HL-60 (cell line): ENCODE measurements around the gene MVK.

Experiments used
- CTCF ChIP-seq: IDR thresholded peaks from one replicate; pipeline ENCODE4 v1.5.1; 2011; ENCODE audit warnings: low read length, control low read depth, inconsistent platforms; ENCODE audit not compliant: insufficient read depth
- GABPA ChIP-seq: IDR thresholded peaks from 2 replicates; pipeline ENCODE4 v1.6.1; 2012; ENCODE audit warnings: low read depth
- POLR2AphosphoS5 ChIP-seq: IDR thresholded peaks from 2 replicates; pipeline ENCODE4 v1.6.1; 2012; ENCODE audit warnings: low read depth
- SPI1 ChIP-seq: IDR thresholded peaks from 2 replicates; pipeline ENCODE4 v1.6.1; 2012; ENCODE audit warnings: low read depth, mild to moderate bottlenecking, borderline replicate concordance
- TF ChIP-seq, protein P1 (sequence below): IDR thresholded peaks from 2 replicates; pipeline ENCODE4 v1.6.1; 2012; ENCODE audit warnings: low read depth; ENCODE audit not compliant: insufficient replicate concordance

DNA sequence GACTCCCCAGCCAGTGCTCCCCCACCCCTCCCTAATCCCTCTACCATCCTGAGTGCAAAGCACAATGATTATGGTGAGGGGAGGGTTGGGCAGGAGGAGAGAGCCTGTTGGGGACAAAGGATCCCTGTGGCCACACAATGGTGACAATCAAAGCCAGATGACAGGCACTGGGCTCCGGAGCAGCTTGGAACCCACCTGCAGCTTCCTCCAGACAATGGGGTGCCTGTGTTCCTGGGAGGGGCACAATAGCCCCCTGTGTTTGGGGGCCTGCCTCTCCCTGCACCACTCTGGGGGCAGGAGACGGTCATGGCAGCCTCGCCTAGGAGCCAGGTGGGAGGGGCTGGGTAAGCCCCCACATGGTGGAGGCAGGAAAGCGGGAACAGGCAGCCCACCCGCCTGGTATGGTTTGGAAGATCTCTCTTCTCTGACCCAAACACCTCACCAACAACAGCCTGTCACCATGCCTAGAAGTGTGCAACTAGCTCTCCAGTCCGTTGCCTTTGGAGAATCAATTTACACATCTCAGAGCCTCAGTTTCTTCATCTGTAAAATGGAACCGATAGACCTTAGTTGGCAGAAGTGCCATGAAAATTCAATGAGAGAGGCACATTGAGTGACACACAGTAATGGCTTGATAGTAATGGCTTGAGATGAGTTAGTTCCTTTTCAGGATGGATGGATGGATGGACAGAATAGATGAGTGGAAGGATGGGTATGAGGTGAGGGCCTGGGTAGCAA is 53.0 kb downstream of the MVK start:
- TF ChIP-seq CTCF (no peak), GABPA (no peak), POLR2AphosphoS5 (no peak), SPI1 (no peak)
- TF ChIP-seq, protein P1, sequence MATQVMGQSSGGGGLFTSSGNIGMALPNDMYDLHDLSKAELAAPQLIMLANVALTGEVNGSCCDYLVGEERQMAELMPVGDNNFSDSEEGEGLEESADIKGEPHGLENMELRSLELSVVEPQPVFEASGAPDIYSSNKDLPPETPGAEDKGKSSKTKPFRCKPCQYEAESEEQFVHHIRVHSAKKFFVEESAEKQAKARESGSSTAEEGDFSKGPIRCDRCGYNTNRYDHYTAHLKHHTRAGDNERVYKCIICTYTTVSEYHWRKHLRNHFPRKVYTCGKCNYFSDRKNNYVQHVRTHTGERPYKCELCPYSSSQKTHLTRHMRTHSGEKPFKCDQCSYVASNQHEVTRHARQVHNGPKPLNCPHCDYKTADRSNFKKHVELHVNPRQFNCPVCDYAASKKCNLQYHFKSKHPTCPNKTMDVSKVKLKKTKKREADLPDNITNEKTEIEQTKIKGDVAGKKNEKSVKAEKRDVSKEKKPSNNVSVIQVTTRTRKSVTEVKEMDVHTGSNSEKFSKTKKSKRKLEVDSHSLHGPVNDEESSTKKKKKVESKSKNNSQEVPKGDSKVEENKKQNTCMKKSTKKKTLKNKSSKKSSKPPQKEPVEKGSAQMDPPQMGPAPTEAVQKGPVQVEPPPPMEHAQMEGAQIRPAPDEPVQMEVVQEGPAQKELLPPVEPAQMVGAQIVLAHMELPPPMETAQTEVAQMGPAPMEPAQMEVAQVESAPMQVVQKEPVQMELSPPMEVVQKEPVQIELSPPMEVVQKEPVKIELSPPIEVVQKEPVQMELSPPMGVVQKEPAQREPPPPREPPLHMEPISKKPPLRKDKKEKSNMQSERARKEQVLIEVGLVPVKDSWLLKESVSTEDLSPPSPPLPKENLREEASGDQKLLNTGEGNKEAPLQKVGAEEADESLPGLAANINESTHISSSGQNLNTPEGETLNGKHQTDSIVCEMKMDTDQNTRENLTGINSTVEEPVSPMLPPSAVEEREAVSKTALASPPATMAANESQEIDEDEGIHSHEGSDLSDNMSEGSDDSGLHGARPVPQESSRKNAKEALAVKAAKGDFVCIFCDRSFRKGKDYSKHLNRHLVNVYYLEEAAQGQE = no peak
